ENCODE data around the gene PPP3CA.

Gene PPP3CA

GRCh38 chr4:101210331-101210730 is 137.0 kb downstream of the PPP3CA start:
- no peak for TF ChIP-seq CTCF (conservative IDR thresholded peaks at IDR 0.05)
- H3K27ac ChIP-seq, result peak overlapping the region; percentile 93

- no peak for TF ChIP-seq CTCF (conservative IDR thresholded peaks at IDR 0.05)
- H3K27ac ChIP-seq, result peak overlapping the region; percentile 93
These were observed 139.2 kb downstream of the PPP3CA start for GRCh38 chr4:101208171-101208570.

- peak overlapping the region; percentile 16; the same call in 1 of the 2 replicates for H3K27ac ChIP-seq
- TF ChIP-seq CTCF (conservative IDR thresholded peaks at IDR 0.05), result no peak
These were observed 141.4 kb downstream of the PPP3CA start for GRCh38 chr4:101205916-101206315.

GRCh38 chr4:101201421-101201820 is 145.9 kb downstream of the PPP3CA start:
- no peak for TF ChIP-seq CTCF (conservative IDR thresholded peaks at IDR 0.05)
- H3K27ac ChIP-seq, result peak overlapping the region; percentile 93

- no peak for TF ChIP-seq CTCF (conservative IDR thresholded peaks at IDR 0.05)
- H3K27ac ChIP-seq, result peak overlapping the region; percentile 93
These were observed 146.8 kb downstream of the PPP3CA start for GRCh38 chr4:101200561-101200960.

- TF ChIP-seq CTCF (conservative IDR thresholded peaks at IDR 0.05), result no peak
- peak overlapping the region; percentile 93 for H3K27ac ChIP-seq
These were observed 147.6 kb downstream of the PPP3CA start for GRCh38 chr4:101199507-101200285.

- no peak for TF ChIP-seq CTCF (conservative IDR thresholded peaks at IDR 0.05)
- H3K27ac ChIP-seq, result peak overlapping the region; percentile 93
These were observed 148.5 kb downstream of the PPP3CA start for GRCh38 chr4:101198682-101199339.
